ENCODE measurements around the gene FOXK1. TPM values are rescaled to one million over a fixed set of nuclear protein-coding genes. Genes with fewer than 3 reads are reported as not detected.

Gene FOXK1
- total RNA-seq, 2 donors from 2014 or later = 29.6 to 30.8 TPM

DNA sequence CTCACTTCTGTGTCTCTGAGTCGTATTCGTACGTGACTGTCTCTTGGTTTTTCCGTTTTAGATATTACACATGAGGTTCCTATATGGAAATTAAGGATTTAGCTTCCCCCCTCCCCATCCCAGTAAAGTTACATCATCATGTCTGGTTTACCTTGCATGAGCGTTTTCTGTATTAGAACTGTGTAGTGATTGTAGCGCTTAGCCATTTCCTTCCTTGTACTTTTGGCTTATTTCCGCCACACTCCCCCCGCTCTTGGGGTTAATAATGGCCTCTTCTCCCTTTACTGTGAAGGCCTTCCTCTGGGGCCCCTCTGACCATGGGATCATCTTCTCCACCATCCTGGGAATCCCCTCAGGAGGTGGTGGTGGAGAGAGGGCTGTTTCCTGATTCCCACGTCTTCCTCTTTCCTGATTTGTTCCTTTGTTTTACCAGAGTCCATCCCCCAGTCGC lies 66.2 kb downstream of the FOXK1 start:
- H3K9me3 ChIP-seq = no peaks in the 10 kb centered on the region
- intact Hi-C loops (cut with DNase I) = no loop called here

DNA sequence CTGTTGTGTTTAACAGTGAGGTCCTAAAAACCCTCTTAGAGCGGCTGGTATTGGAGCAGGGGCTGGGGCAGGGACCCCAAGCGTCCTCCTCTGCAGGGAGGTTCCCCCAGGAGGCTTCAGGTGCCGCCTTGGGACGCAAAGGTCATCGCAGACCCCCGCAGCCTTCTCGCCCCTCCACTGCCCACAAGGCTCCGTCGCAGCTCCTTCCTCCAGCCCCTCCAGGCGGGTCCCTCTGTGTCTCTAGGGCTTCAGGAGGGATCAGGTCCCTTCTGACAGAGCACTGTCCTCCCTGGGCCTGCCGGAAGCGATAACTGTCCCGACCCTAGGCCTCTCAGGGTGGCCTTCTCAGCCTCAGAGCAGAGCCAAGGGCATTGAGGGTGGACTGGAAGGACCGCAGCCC lies 67.3 kb downstream of the FOXK1 start:
- Histone ChIP-seq H3K36me3 (no peaks in the 10 kb centered on the region), H3K9me3 (no peaks in the 10 kb centered on the region), H3K27me3 (no peaks in the 10 kb centered on the region), H3K27ac (no peak overlapping the region), H3K9ac (ENCODE audit: low read depth in 2 of 2, low read length in 2 of 2) (no peak overlapping the region), H3K4me1 (peaks cover 4% of the 10 kb centered on the region), H3K4me3 (no peak overlapping the region)
- no peak for TF ChIP-seq CTCF (IDR thresholded peaks at IDR 0.05)
- DNase-seq = no peak
- intact Hi-C loops (cut with DNase I) = no loop called here

More for the DNA sequence above, 66.2 kb downstream of the FOXK1 start:
- H3K27me3 ChIP-seq = no peaks in the 10 kb centered on the region
- no peaks in the 10 kb centered on the region for H3K36me3 ChIP-seq
- H3K4me3 ChIP-seq = no peak overlapping the region
- peaks cover 4% of the 10 kb centered on the region for H3K4me1 ChIP-seq
- H3K27ac ChIP-seq = peak overlapping the region; percentile 12
- no peak for DNase-seq
- no peak for TF ChIP-seq CTCF (IDR thresholded peaks at IDR 0.05)
- H3K9ac ChIP-seq (ENCODE audit: low read depth in 2 of 2, low read length in 2 of 2) = no peak overlapping the region

GRCh38 chr7:4749798-4750197 lies 67.7 kb downstream of the FOXK1 start:
- Histone ChIP-seq H3K4me1 (peaks cover 4% of the 10 kb centered on the region), H3K9ac (ENCODE audit: low read depth in 2 of 2, low read length in 2 of 2) (no peak overlapping the region), H3K27me3 (no peaks in the 10 kb centered on the region), H3K9me3 (no peaks in the 10 kb centered on the region), H3K36me3 (peaks cover 4% of the 10 kb centered on the region), H3K4me3 (no peak overlapping the region), H3K27ac (no peak overlapping the region)
- DNase-seq = no peak
- no peak for TF ChIP-seq CTCF (IDR thresholded peaks at IDR 0.05)
- intact Hi-C loops (cut with DNase I) = loop anchor here (5.0 kb wide), 2 partner anchors 67 to 107 kb away; partner anchors contain the start of gene FOXK1

- Histone ChIP-seq H3K27me3 (no peaks in the 10 kb centered on the region), H3K4me3 (no peak overlapping the region), H3K9ac (ENCODE audit: low read depth in 2 of 2, low read length in 2 of 2) (no peak overlapping the region), H3K36me3 (peaks cover 16% of the 10 kb centered on the region), H3K27ac (no peak overlapping the region), H3K4me1 (peaks cover 3% of the 10 kb centered on the region), H3K9me3 (no peaks in the 10 kb centered on the region)
- no peak for DNase-seq
- no peak for TF ChIP-seq CTCF (IDR thresholded peaks at IDR 0.05)
- intact Hi-C loops (cut with DNase I) = loop anchor here (5.0 kb wide), 2 partner anchors 69 to 109 kb away; partner anchors contain the start of gene FOXK1
Measured at GRCh38 chr7:4751398-4751947, 69.4 kb downstream of the FOXK1 start.

GRCh38 chr7:4753598-4754432 lies 71.7 kb downstream of the FOXK1 start:
- Histone ChIP-seq H3K9me3 (no peaks in the 10 kb centered on the region), H3K27ac (no peak overlapping the region), H3K9ac (ENCODE audit: low read depth in 2 of 2, low read length in 2 of 2) (no peak overlapping the region), H3K36me3 (peaks cover 16% of the 10 kb centered on the region), H3K4me1 (no peaks in the 10 kb centered on the region), H3K27me3 (no peaks in the 10 kb centered on the region), H3K4me3 (no peak overlapping the region)
- peak; percentile 90 for DNase-seq
- intact Hi-C loops (cut with DNase I) = loop anchor here (5.0 kb wide), 2 partner anchors 72 to 112 kb away; partner anchors contain the start of gene FOXK1
- peak; percentile 86 for TF ChIP-seq CTCF (IDR thresholded peaks at IDR 0.05)

Measured in colonic mucosa (tissue), 4 donors.